Measurements from ENCODE around the gene SSBP3.
A peak's percentile ranks its signal among the peaks of the same experiment; 100 is the strongest.

Gene SSBP3

DNA sequence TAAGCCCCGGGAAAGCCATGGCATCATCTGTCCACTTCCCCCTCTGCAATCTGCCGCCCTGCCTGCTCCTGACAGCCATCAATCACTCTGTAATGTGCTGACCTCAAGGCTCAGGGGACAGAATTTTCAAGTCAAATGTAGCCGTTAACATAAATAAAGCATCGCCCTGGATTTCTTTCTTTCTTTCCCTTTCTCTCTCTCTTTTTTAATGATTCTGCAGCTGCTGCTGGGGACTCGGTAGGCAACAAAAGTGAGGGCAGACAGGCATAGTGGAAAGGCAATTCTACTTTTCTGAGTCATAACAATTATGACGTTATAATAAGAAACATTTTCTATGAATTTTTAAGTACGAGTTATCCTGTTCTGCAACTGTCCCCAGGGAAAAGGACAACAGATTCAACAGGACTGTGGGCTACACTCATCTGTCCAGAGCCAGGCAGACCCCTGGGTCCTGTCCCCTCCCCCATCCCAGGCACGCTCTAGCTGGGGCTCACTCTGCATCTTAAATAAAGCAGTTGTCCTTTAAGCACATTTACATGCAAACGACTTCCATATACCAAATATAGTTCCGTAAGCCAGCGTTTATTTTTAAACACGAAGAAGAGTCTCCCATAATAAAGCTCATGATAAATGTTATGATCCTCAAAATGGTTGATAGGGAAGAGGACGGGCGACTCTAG, 78.7 kb downstream of the SSBP3 start:
- peak; percentile 79 for DNase-seq

DNA sequence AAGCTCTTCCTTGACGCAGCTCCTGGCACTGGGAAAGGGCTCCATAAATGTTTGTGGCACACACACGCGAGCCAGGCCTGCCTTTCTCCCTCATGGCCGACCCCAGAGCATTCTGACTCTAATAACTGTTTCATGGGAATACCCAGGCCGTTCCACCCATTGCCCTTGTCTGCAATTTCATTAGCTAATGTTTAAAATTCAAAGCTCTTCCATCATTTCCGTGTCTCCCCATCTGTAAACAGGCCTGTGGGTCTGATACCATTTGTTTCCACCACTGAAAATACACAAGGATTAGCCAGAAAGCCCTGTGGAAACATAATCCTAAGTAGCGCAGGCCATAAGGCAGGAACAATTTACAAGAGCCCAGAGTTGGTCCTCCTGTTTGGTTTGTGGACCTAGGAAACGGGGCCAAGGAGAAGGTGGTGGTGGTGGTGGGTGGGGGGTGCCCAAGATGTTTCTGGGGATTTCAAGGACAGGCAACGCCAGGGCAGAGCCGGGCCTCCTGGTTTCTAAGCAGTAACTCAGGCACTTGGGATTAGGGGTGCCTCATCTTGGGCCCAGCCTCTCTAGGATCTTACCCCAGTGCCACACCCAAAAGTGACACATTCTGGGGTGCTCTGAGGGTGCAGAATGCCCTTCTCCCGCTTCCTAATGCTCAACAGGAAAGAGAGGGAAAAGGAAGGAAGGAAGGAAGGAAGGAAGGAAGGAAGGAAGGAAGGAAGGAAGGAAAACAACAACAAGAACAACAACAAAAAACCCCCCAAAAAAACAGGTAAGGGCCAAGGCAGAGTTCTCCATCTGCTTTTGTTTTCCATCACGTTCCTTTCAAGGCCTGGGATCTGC, 79.4 kb downstream of the SSBP3 start:
- peak; percentile 40 for DNase-seq

DNA sequence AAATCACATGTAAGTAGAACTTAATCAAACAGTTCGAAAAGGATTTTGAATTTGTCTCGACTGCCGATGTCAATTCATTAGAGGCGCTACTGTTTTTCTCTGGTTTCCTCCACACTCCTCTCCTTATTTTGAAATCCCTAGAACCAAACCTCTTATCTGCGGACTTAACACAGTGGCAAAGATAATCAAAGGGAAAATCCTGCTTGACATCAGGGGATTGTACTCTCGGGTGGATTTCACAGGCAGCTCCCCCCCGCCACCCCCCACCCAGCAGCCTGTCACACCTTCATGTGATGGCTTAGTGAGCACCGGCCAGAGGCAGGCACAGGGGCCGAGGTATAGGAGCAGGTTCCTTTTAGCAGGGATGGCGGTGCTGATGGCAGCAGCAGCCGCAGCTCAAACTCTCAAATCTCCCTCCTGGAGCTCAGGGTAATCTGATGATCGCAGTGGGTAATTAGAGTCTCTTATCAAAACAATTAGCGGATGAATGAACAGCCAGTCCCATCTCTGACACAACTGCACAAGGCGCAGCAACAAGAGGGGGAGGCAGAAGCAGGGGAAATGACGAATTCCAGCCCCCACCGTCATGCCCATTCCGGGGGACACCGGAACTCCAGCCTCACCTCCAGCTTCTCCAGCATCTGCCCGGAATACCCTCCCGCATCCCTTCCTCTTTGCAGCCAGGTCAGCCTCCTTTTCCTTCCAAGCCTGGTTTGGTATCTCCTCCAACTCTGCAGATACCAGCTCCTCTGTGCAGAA, 80.3 kb downstream of the SSBP3 start:
- DNase-seq: peak; percentile 64

DNA sequence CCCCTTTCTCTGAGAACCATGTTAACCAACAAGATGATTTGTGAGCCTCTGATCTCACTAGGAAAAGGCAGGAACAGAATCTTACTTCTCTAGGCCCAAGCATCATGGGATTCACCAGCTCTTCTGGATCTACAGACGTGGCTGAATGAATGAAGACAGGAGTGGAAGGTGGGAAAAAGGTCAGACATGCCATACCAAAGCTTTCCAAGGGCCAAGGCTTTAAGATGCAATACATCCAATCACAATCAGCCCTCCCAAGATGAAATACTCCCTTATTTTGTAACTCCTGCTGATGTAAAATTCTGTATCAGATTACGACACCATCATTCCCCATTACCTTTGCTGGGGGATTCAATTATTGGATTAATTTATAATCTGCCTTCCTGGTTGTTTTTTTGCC, 80.9 kb downstream of the SSBP3 start:
- no peak for DNase-seq

DNA sequence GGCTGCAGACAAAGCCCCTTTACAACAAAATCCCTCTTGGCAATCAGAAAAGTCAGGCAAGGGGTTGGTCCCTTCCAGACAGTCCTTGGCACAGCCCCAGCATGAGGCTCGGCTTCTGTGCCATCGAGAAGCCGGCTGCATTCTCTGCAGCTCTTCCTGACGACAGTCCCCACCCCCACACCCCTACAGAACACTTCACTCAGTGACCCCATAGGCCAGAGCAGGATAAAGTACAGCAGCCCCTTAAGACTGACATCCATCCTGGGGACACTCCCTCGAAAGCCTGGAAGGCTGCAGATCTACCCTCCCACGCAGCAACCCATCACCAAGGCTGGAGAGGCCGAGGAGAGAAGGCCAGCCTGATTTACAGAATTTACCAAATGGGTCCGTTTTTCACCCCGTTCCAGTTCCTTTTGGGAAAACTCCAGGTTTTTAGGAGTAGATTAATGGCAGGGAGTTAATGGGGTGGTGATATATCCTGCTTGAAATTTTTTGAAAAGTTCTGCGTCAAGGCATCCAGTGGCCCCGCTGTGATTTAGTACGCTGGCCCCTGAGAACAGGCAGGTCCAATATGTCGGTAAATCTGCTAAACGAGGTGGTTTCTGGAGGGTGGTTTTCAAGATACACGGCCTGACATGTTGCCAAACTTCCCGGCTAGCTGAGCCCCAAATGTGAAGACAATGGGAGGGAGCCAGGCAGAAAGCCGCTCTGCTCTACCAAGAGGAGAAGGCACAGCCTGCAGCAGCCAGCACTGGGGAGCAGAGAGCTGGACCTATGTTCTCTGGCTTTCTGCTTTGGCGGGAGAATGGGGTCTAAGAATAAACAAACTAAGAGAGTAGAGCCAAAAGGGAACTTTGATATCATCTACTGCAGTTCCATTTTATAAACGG, 81.7 kb downstream of the SSBP3 start:
- no peak for DNase-seq

DNA sequence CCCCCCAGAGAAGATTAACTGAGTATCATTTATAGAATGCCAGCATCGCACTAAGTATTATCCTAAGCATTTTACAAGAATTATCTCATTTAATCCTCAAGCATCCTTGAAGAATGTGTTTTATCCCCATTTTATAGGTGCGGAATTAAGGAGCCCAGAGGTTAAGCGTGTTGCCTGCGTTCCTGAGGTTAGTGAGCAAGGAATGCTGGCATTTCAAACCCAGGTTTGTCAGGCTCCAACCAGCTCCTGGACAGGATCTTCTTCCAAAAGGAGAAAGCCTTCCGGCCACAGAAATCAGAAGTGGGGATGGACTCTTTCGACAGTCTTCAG, 82.3 kb downstream of the SSBP3 start:
- no peak for DNase-seq

DNA sequence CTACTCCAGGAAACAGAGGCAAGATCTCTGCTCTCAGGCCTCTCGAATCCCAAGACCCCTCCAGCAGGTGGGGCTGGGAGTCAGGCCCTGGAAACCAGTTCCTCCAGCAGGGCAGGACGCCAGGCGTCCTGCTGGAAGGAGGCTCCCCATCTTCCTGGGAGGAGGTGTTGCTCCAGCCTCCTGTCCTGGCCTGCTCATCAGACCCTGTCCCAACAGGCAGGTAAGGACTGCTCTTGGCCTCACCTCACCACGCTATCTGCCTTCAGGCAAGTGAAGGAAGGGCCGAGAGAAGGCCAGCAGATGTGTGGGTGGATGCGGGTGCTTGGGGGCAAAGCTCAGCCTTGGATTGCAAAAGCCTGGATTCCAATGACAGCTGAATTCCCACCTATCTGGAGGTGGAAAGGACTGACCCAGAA, 82.9 kb downstream of the SSBP3 start:
- no peak for DNase-seq

DNA sequence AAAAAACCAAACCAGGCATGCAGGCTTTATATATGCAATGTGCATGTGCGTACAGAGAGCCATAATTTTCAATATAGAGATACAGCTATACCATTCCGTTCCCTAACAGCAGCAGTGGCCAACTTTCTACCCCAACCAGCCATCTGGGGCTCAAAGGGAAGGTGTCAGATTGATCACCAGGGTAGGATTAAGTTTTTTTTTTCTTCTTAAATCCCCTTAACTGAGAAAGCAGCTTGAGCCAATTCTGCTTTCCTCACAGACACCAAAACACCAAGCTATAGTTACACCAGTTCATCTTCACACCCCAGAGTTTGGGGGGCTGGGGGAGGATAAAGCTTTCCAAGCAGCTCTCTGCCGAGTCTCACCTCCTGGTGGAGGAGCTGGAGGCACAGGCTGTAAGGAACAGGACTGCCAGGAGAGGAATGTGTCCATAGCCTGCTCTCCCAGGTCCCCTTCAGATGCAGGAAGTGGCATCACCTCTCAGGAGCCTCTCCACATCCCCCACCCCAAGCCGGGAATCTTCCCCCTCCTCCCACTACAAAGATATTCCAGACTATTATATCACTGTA, 87.9 kb downstream of the SSBP3 start:
- no peak for DNase-seq

DNA sequence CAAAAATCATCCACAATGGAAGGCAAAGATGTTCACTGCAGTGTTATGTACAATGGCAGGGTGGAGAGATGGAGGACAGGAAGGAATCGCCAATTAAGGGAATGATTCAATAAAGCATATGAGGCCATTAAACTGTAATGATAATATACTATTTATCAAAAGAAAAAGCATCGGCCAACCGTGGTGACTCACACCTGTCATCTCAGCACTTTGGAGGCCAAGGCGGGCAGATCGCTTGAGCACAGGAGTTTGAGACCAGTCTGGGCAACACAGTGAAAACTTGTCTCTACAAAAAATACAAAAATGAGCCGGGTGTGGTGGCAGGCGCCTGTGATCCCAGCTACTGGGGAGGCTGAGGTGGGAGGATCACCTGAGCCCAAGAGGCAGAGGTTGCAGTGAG, 89.1 kb downstream of the SSBP3 start:
- DNase-seq: no peak

DNA sequence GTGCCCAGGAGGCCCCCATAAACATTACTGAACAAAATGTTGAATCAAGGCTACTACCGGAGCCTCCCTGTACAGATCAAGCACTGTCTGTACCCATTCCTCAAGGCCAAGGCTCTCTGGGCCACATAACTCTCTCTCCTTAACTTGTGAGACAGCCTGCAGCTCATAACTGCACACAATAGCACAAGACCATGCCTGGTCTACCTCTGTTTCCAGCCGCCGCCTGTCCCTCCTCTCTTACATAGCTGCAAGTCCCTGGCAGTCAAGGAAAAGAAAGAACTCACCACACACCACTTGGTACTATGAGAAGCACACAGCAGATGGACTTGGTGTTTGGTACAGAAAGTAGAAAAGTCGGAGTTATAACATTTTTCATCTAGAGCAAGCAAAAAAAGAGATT, 91.1 kb downstream of the SSBP3 start:
- DNase-seq: peak; percentile 74

DNA sequence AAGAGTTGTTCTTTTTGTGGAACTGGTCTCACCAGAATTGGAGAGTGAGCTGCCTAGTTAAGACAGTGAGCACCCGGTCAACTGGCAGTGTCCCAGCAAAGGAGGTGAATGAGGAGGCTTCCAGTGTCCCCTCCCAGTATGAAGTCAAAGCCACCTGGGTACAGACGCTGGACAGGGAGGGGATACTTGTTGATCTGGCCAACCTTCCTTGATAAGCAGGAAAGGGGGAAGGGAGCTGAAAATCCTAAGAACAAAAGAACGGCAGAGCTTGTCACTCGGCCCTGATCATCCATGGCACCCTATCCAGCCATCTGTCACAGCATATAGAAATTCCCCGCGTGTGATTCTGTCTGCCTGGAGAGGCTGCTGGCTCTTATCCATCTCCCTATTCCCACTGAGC, 91.5 kb downstream of the SSBP3 start:
- peak; percentile 75 for DNase-seq

DNA sequence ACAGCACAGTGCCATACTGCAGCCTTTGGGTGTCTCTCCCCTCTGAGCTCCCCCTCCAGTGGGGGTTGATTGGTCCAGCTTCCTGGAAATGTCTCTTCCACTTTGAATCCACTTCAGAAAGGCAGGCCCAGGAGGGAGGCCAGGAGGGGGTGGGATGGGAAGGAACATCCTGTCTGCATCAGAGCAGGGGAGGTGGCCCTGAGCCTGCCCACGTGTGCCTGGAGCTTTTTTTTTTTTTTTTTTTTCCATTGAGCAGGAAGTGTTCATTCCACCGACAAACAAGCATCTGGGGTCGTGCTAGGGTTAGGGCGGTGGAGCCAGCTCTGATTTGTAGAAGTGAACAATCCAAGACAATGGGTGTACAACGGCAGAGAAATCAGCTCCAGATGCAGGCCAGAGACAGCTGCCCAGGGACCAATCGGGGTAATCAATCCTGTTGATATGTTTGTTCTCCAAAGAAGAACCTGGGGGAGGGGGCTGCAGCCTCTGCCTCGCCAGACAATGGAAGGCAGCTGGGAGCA, 93.3 kb downstream of the SSBP3 start:
- no peak for DNase-seq

DNA sequence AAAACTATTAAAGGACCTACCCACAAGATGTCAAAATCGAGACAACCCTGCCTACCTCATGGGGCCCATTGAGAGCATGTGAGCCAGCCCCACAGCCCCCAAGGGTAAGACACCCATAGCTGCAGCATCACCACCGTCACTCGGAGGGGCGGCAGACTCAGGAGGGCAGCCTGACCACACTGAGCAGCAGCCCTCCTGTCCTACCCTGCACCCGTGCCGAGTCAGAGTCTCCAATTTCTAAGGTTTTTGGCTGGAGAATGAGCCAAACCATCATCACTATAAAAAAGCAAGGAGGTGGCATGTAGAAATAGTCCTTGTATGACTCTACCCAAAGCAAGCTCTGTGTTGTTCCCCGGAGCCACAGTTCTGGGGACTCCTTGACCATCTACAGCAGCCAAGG, 94.7 kb downstream of the SSBP3 start:
- DNase-seq: no peak

DNA sequence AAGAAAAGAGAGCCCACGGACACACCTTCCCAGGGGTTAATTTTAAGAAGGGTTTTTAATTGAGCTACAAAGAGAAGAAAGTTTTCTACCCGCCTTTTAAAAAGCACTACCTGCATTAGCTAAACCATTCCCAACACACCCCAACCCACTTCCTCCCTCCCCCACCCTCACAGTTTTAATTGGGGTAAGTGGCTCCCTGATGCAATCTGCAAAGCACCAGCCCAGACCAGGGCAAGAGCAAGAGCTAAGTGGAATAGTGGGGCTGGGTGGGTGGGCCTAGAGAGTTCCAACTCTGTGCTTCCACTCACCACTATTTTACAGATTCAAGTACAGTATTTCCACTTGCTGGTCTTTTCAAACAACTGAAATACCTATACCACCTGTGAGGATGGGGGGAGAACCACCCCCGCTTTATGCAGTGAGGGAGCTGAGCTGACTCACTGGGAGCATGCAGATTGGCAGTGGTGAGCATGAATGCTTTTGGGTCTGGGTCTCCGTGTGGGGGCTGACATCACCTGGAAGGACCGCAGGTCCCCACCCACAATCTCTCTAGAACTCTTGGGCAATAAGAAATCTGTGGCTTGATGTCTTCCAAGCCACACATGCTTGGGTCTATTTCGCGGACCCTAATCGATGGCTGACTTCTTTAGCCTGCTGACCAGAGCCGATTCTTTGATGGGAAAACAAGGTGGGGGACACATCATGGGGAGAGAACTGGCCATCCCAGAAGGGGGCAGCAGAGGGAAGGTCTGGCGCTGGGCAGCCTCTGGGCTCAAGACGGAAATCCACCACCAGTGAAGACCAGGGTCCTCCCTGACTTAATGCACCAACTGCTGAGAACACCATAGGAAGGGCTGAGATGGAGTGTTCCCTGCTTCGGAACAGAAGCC, 95.5 kb downstream of the SSBP3 start:
- no peak for DNase-seq

DNA sequence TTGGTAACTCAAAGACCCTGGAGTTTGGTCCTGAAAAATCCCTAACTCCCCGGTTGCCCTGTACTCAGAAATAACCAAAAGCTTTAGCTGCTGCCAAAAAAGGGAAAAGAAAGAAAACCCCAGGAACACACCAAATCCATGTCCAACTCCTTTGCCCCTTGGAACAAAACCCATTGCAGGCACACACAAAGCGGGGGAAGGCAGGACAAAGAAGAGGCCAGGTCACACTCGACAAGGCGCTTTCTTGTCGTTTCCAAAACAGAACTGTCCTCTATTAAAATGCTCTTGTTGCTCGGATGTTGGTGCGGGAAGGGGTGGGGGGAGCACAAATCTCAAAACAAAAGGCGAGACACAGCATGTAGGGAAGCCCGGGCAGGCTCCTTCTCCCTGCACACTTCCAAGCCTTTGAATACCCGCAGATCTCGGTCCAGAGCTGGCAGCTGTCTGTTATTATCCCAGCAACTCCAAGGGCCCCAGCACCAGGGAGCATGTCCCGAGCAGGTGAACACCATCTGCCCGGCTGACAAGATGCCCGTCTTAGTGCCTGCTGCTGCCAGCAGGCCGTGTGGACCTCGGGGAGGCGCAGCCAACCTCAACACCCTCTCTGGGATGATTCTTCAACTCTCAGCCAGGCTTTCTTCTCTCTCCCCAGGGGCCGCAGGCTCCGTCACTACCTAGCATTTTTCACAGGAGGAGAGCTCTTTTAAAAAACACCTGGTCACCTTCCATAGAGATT, 96.4 kb downstream of the SSBP3 start:
- DNase-seq: peak; percentile 90

DNA sequence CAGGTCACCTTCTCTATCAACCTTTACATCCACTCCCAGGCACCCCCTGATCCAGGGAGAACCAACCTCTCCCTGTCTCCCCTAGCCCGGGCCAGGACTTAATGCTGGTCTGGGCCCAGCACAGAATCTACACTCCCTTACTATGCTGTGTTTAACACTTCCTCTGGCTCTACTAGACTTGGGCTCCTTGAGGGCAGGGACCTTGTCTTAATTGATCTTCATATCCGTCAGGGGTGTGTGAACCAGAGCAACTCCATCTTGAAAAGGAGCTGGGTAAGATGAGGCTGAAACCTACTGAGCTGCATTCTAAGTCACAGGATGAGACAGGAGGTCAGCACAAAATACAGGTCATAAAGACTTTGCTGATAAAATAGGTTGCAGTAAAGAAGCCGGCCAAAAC, 98.9 kb downstream of the SSBP3 start:
- no peak for DNase-seq

DNA sequence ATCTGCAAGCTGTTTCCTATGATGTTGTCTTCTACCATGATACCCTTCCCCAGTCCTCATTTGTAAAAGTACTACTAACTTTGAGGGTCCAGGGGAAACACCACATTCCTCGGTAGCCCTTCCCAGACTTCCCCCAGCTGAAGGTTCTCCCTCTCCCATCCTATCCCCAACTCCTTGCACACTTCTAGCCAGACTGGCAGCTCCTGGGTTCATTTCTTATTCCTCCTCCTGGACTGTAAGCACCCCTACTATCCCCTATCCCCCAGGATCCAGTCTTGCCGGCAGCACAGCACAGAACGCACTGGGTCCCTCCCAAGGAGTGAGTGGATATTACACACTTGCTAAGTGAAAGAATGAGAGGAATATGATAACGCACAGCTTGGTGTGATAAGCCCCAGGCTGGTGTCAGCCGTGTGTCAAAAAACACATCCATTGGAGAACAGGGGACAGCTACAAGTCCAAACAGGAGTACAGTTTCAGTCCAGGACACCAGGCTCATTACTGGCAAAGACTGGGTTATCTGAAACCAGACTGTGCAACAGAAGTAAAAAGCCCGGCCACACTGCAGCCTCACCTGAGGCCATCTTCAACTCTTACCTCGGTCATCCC, 100.2 kb downstream of the SSBP3 start:
- no peak for DNase-seq

DNA sequence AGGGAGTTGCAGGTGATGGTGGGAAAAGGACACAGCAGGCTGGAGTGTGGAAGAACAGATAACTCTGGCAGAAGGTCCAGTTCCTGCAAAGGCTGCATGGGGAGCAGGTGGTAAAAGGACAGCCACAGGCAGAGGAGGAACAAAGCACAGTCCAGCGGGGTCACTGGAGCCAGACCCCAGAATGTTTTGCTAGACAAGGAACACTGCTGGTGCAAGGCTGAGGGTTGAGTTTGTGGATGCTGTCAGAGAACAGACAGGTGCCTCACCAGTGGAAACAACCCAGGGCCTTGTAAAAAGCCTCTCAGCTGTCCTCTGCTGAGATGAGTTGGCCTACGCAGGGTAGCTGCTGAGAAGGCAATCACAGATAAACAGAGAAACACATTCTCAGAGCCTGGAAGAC, 101.7 kb downstream of the SSBP3 start:
- no peak for DNase-seq

DNA sequence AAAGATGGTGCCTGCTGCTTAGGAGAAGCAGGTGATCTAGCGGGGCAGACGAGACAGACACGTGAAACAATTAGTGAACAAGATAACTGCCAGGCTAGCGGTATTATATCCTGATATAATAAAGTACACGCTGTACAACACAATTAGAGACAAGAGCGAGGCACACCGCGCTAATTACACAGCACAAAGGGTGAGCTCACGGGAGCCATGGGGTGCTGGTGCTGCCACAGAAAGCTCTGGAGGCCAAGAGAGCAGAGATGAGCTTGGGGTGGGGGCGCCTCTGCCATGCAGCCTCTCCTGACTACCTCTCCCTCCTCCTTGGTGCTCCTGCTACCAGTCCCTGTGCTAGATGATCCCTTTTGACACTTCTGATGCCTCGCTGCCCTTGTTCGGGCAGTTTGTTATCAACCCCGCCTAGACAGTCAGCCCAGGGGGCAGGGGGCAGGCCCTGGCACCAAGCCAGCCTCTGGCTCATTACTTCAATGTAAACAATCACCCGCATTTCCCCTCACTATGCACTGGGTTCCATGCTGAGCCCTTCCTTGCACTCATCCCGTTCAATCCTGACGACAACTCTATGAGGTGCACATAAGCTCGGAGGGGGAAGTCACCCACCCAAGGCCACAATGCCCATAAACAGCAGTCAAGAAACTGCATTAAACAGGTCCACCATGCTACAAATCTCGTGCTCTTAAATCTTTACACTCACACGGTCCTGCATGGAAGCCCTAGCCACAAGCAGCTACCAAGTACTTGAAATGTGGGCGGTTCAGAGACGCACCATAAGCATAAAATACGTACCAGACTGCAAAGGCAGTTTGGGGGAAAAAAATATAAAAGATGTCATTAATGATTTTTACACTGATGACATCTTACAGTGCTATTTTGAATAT, 103.0 kb downstream of the SSBP3 start:
- DNase-seq: no peak

Measured in DMS 273 treated with DMSO at 0.1 percent for 48 hours (cell line).